Measurements from ENCODE around the gene CCNY. TPM values are rescaled to one million over a fixed set of nuclear protein-coding genes. Genes with fewer than 3 reads are reported as not detected.
A peak's percentile ranks its signal among the peaks of the same experiment; 100 is the strongest.

Gene CCNY
- total RNA-seq, 1 donor from 2014 or later: 85.9 TPM

DNA sequence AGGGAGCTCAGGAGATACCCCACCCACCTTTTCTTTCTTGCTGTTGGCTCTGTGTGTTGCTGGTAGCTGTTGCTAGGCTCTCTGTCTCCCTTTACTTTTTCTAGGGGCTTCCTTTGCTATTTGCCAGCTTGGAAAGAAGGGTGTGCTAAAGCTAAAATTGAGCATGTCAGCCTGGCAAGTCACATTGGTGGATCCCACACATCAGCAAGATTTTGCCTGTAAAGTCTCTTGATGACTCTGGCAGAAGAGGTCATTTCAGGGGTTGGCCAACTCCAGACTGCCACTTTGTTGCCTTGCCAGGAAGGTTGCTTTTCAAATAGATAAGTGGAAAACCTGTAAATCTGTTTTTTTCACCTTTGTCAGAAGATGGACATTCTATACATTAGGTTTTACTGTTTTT is 9.9 kb downstream of the CCNY start:
- DNase-seq (ENCODE audit: low read depth) (no peak), FAIRE-seq (no peak)
- H3K9me3 Mint-ChIP-seq (ENCODE audit: unreplicated experiment): no peaks in the 10 kb centered on the region
- Histone ChIP-seq H3K79me2 (ENCODE audit: insufficient read depth, low read length) (peaks cover 99% of the 10 kb centered on the region), H3K4me1 (ENCODE audit: insufficient read depth, low read length) (no peaks in the 10 kb centered on the region), H3K4me2 (ENCODE audit: low read length) (no peak overlapping the region), H3K27ac (ENCODE audit: low read depth, low read length) (no peak overlapping the region), H4K20me1 (ENCODE audit: insufficient read depth, low read length) (peaks cover 90% of the 10 kb centered on the region), H3K4me3 (ENCODE audit: insufficient read depth, low read depth, low read length) (no peak overlapping the region), H3K27me3 (ENCODE audit: insufficient read depth, low read length) (no peaks in the 10 kb centered on the region), H3K9me3 (ENCODE audit: insufficient read depth, low read depth, low read length) (no peaks in the 10 kb centered on the region), H2AFZ (ENCODE audit: low read depth, low read length) (no peak overlapping the region), H3K9ac (ENCODE audit: low read length) (no peak overlapping the region), H3K36me3 (ENCODE audit: insufficient read depth, low read length) (no peaks in the 10 kb centered on the region)
- peaks cover 1% of the 10 kb centered on the region for H3K36me3 Mint-ChIP-seq (ENCODE audit: low read depth, unreplicated experiment)
- no peaks in the 10 kb centered on the region for H3K27me3 Mint-ChIP-seq (ENCODE audit: low read depth, unreplicated experiment)
- TF ChIP-seq, protein P1, sequence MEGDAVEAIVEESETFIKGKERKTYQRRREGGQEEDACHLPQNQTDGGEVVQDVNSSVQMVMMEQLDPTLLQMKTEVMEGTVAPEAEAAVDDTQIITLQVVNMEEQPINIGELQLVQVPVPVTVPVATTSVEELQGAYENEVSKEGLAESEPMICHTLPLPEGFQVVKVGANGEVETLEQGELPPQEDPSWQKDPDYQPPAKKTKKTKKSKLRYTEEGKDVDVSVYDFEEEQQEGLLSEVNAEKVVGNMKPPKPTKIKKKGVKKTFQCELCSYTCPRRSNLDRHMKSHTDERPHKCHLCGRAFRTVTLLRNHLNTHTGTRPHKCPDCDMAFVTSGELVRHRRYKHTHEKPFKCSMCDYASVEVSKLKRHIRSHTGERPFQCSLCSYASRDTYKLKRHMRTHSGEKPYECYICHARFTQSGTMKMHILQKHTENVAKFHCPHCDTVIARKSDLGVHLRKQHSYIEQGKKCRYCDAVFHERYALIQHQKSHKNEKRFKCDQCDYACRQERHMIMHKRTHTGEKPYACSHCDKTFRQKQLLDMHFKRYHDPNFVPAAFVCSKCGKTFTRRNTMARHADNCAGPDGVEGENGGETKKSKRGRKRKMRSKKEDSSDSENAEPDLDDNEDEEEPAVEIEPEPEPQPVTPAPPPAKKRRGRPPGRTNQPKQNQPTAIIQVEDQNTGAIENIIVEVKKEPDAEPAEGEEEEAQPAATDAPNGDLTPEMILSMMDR (IDR thresholded peaks at IDR 0.05; ENCODE audit: insufficient read depth, low read depth, low read length): no peak
- TF ChIP-seq EZH2 (IDR thresholded peaks at IDR 0.05; ENCODE audit: insufficient read depth, low read length): no peak
- H3K4me1 Mint-ChIP-seq (ENCODE audit: low read depth, unreplicated experiment): peaks cover 55% of the 10 kb centered on the region
- H3K4me3 Mint-ChIP-seq (ENCODE audit: unreplicated experiment): no peak overlapping the region
- no peak overlapping the region for H3K27ac Mint-ChIP-seq (ENCODE audit: unreplicated experiment)

DNA sequence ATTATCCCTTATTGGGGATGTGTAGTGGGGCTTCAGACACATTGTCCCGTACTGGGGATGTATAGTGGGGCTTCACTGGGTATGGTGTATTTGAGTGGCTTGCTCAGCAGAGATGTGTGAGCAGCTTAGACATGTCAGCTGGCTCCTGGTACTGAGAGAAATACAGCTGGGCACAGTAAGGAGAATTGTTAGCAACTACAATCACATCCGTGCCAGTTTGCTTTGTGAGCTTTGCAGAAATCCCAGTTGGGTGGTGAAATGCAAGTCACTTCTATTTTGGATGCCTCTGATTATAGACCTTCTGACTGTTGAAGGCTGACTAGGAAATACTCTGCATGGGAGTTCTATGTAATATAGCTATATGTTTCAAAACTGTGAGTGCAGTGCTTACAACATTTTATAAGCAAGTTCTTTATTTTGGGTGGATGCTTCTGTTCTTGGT is 10.8 kb downstream of the CCNY start:
- no peak overlapping the region for H3K9ac ChIP-seq (ENCODE audit: low read length)
- H3K4me1 Mint-ChIP-seq (ENCODE audit: low read depth, unreplicated experiment): peaks cover 55% of the 10 kb centered on the region
- no peaks in the 10 kb centered on the region for H3K36me3 ChIP-seq (ENCODE audit: insufficient read depth, low read length)
- no peak overlapping the region for H3K4me3 Mint-ChIP-seq (ENCODE audit: unreplicated experiment)
- H3K9me3 ChIP-seq (ENCODE audit: insufficient read depth, low read depth, low read length): no peaks in the 10 kb centered on the region
- peaks cover 1% of the 10 kb centered on the region for H3K36me3 Mint-ChIP-seq (ENCODE audit: low read depth, unreplicated experiment)
- no peaks in the 10 kb centered on the region for H3K27me3 Mint-ChIP-seq (ENCODE audit: low read depth, unreplicated experiment)
- DNase-seq (ENCODE audit: low read depth): no peak
- H3K4me1 ChIP-seq (ENCODE audit: insufficient read depth, low read length): no peaks in the 10 kb centered on the region
- H3K4me3 ChIP-seq (ENCODE audit: insufficient read depth, low read depth, low read length): no peak overlapping the region
- H4K20me1 ChIP-seq (ENCODE audit: insufficient read depth, low read length): peaks cover 90% of the 10 kb centered on the region
- FAIRE-seq: no peak
- TF ChIP-seq EZH2 (IDR thresholded peaks at IDR 0.05; ENCODE audit: insufficient read depth, low read length): no peak
- TF ChIP-seq, protein P1 (IDR thresholded peaks at IDR 0.05; ENCODE audit: insufficient read depth, low read depth, low read length): no peak
- no peak overlapping the region for H3K4me2 ChIP-seq (ENCODE audit: low read length)
- H2AFZ ChIP-seq (ENCODE audit: low read depth, low read length): no peak overlapping the region
- no peak overlapping the region for H3K27ac Mint-ChIP-seq (ENCODE audit: unreplicated experiment)
- no peak overlapping the region for H3K27ac ChIP-seq (ENCODE audit: low read depth, low read length)
- no peaks in the 10 kb centered on the region for H3K27me3 ChIP-seq (ENCODE audit: insufficient read depth, low read length)
- no peaks in the 10 kb centered on the region for H3K9me3 Mint-ChIP-seq (ENCODE audit: unreplicated experiment)
- peaks cover 99% of the 10 kb centered on the region for H3K79me2 ChIP-seq (ENCODE audit: insufficient read depth, low read length)

DNA sequence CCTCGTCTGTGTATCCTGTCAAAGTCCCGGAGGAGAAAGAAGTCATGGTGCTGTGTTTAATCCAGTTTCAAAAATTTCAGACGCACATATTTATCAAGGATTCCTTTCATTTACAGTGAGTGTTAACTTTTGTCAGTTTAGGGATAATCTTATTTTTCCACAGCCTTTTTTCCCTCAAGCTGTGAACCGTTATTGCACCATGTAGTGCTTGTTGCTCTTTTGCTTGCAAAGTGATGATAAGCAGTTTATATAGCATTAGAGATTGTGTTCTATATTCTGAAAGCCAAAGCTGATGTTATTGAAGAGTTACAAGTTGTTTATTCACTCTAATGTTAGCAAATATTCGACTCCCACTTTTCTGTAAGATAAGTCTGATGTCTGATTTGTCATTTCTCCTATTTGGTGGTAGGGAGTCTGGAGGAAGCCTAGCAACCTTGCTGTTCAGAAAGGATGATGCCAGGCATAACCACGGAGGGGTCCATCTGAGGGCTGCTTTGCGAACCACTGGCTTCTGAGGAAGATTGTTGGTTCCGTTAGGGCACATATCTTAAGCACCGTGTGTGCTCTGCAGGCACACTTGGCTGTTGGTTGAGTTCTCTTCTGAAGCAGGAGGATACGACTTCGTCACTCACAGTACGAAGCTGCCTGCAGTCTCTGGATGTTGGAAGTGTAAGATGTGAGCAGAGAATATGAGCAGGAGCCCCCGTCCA is 11.7 kb downstream of the CCNY start:
- Histone ChIP-seq H3K4me2 (ENCODE audit: low read length) (no peak overlapping the region), H3K9me3 (ENCODE audit: insufficient read depth, low read depth, low read length) (no peaks in the 10 kb centered on the region), H2AFZ (ENCODE audit: low read depth, low read length) (no peak overlapping the region), H3K9ac (ENCODE audit: low read length) (no peak overlapping the region), H4K20me1 (ENCODE audit: insufficient read depth, low read length) (peaks cover 92% of the 10 kb centered on the region), H3K4me1 (ENCODE audit: insufficient read depth, low read length) (no peaks in the 10 kb centered on the region), H3K79me2 (ENCODE audit: insufficient read depth, low read length) (peaks cover 99% of the 10 kb centered on the region), H3K4me3 (ENCODE audit: insufficient read depth, low read depth, low read length) (no peak overlapping the region), H3K27ac (ENCODE audit: low read depth, low read length) (no peak overlapping the region), H3K27me3 (ENCODE audit: insufficient read depth, low read length) (no peaks in the 10 kb centered on the region), H3K36me3 (ENCODE audit: insufficient read depth, low read length) (no peaks in the 10 kb centered on the region)
- TF ChIP-seq, protein P1 (IDR thresholded peaks at IDR 0.05; ENCODE audit: insufficient read depth, low read depth, low read length): no peak
- no peaks in the 10 kb centered on the region for H3K27me3 Mint-ChIP-seq (ENCODE audit: low read depth, unreplicated experiment)
- FAIRE-seq (no peak), DNase-seq (ENCODE audit: low read depth) (no peak)
- peaks cover 62% of the 10 kb centered on the region for H3K4me1 Mint-ChIP-seq (ENCODE audit: low read depth, unreplicated experiment)
- peaks cover 4% of the 10 kb centered on the region for H3K36me3 Mint-ChIP-seq (ENCODE audit: low read depth, unreplicated experiment)
- peaks cover 2% of the 10 kb centered on the region for H3K9me3 Mint-ChIP-seq (ENCODE audit: unreplicated experiment)
- H3K27ac Mint-ChIP-seq (ENCODE audit: unreplicated experiment): no peak overlapping the region
- peak overlapping the region; percentile 54 for H3K4me3 Mint-ChIP-seq (ENCODE audit: unreplicated experiment)

Data from astrocyte (in vitro differentiated cells and primary cell).